Activated CD4-positive, alpha-beta T cell treated with anti-CD3 and anti-CD28 coated beads, Interleukin-2, amount 10 ng/mL, durations not matched to agents 24 days and 14 days (primary cell): ENCODE measurements around the gene ECT2. TPM values are rescaled to one million over a fixed set of nuclear protein-coding genes. Genes with fewer than 3 reads are reported as not detected.
"Not testable (repeated sequence)": the region's sequence is repeated elsewhere in the genome, so short reads cannot be mapped to it uniquely, and the experiment has no call there.

Source experiments
- DNase-seq: peaks from one replicate; pipeline ENCODE4 v3.0.0; 2022
- H3K27ac Mint-ChIP-seq: one replicate; pipeline ENCODE4 v1.8.0; 2022; ENCODE audit warnings: mild to moderate bottlenecking, mixed read lengths
- H3K27me3 Mint-ChIP-seq: one replicate; pipeline ENCODE4 v1.8.0; 2022; ENCODE audit warnings: mixed read lengths
- H3K36me3 Mint-ChIP-seq: one replicate; pipeline ENCODE4 v1.8.0; 2022; ENCODE audit warnings: low read depth, mild to moderate bottlenecking, mixed read lengths
- H3K4me1 Mint-ChIP-seq: one replicate; pipeline ENCODE4 v1.8.0; 2021; ENCODE audit warnings: mixed read lengths
- H3K4me3 Mint-ChIP-seq: one replicate; pipeline ENCODE4 v1.8.0; 2022; ENCODE audit warnings: mild to moderate bottlenecking, moderate library complexity, mixed read lengths
- H3K9me3 Mint-ChIP-seq: one replicate; pipeline ENCODE4 v1.8.0; 2021; ENCODE audit warnings: mixed read lengths
- intact Hi-C: fragments of 100-400 bp; cut with micrococcal nuclease; formaldehyde crosslinking; loops from one replicate; pipeline ENCODE4 v1.15.1; 2023
- total RNA-seq: library from RNA; stranded (reverse); gene quantifications from 2 replicates; pipeline ENCODE4 v1.2.3, GENCODE V29; 2022

Gene ECT2
- total RNA-seq, 1 donor from 2014 or later, result 40.4 TPM

GRCh38 chr3:172804323-172804722, 53.8 kb downstream of the ECT2 start:
- DNase-seq, result no peak
- H3K4me1 Mint-ChIP-seq, result peaks cover 8% of the 10 kb centered on the region
- peaks cover 32% of the 10 kb centered on the region for H3K36me3 Mint-ChIP-seq
- H3K27ac Mint-ChIP-seq, result no peak overlapping the region
- H3K4me3 Mint-ChIP-seq, result no peak overlapping the region
- intact Hi-C loops, result no loop called here
- no peaks in the 10 kb centered on the region for H3K27me3 Mint-ChIP-seq
- H3K9me3 Mint-ChIP-seq, result no peaks in the 10 kb centered on the region

GRCh38 chr3:172808969-172809546, 58.5 kb downstream of the ECT2 start:
- DNase-seq, result no peak
- H3K9me3 Mint-ChIP-seq, result no peaks in the 10 kb centered on the region

GRCh38 chr3:172811099-172811498, 60.6 kb downstream of the ECT2 start:
- H3K36me3 Mint-ChIP-seq, result peaks cover 25% of the 10 kb centered on the region
- H3K9me3 Mint-ChIP-seq, result no peaks in the 10 kb centered on the region
- intact Hi-C loops, result no loop called here
- no peak for DNase-seq
- no peak overlapping the region for H3K27ac Mint-ChIP-seq
- H3K27me3 Mint-ChIP-seq, result no peaks in the 10 kb centered on the region
- no peak overlapping the region for H3K4me3 Mint-ChIP-seq
- H3K4me1 Mint-ChIP-seq, result no peaks in the 10 kb centered on the region

More at GRCh38 chr3:172808969-172809546, 58.5 kb downstream of the ECT2 start:
- H3K4me1 Mint-ChIP-seq, result no peaks in the 10 kb centered on the region
- peaks cover 22% of the 10 kb centered on the region for H3K36me3 Mint-ChIP-seq
- no peak overlapping the region for H3K27ac Mint-ChIP-seq
- no peaks in the 10 kb centered on the region for H3K27me3 Mint-ChIP-seq
- intact Hi-C loops, result no loop called here
- no peak overlapping the region for H3K4me3 Mint-ChIP-seq

GRCh38 chr3:172813462-172813861, 62.9 kb downstream of the ECT2 start:
- Mint-ChIP-seq H3K36me3 (peaks cover 20% of the 10 kb centered on the region), H3K4me3 (no peak overlapping the region), H3K9me3 (no peaks in the 10 kb centered on the region), H3K27me3 (no peaks in the 10 kb centered on the region), H3K27ac (no peak overlapping the region), H3K4me1 (no peaks in the 10 kb centered on the region)
- intact Hi-C loops, result no loop called here
- no peak for DNase-seq

GRCh38 chr3:172814738-172815137, 64.2 kb downstream of the ECT2 start:
- no peaks in the 10 kb centered on the region for H3K27me3 Mint-ChIP-seq
- DNase-seq, result no peak

GRCh38 chr3:172815857-172816256, 65.3 kb downstream of the ECT2 start:
- no peaks in the 10 kb centered on the region for H3K9me3 Mint-ChIP-seq

More at GRCh38 chr3:172814738-172815137, 64.2 kb downstream of the ECT2 start:
- Mint-ChIP-seq H3K4me3 (no peak overlapping the region), H3K9me3 (no peaks in the 10 kb centered on the region), H3K27ac (no peak overlapping the region), H3K4me1 (no peaks in the 10 kb centered on the region), H3K36me3 (peaks cover 16% of the 10 kb centered on the region)
- intact Hi-C loops, result no loop called here

GRCh38 chr3:172816281-172816680, 65.8 kb downstream of the ECT2 start:
- H3K9me3 Mint-ChIP-seq, result no peaks in the 10 kb centered on the region
- no peak for DNase-seq
- H3K4me3 Mint-ChIP-seq, result no peak overlapping the region
- peaks cover 18% of the 10 kb centered on the region for H3K36me3 Mint-ChIP-seq
- H3K4me1 Mint-ChIP-seq, result no peaks in the 10 kb centered on the region
- intact Hi-C loops, result no loop called here
- H3K27me3 Mint-ChIP-seq, result no peaks in the 10 kb centered on the region
- H3K27ac Mint-ChIP-seq, result no peak overlapping the region

More at GRCh38 chr3:172815857-172816256, 65.3 kb downstream of the ECT2 start:
- no peak for DNase-seq
- intact Hi-C loops, result no loop called here
- Mint-ChIP-seq H3K27me3 (no peaks in the 10 kb centered on the region), H3K4me3 (no peak overlapping the region), H3K4me1 (no peaks in the 10 kb centered on the region), H3K27ac (no peak overlapping the region), H3K36me3 (peaks cover 18% of the 10 kb centered on the region)

GRCh38 chr3:172816968-172817367, 66.4 kb downstream of the ECT2 start:
- DNase-seq, result no peak
- intact Hi-C loops, result no loop called here
- Mint-ChIP-seq H3K9me3 (no peaks in the 10 kb centered on the region), H3K27ac (no peak overlapping the region), H3K4me1 (no peaks in the 10 kb centered on the region), H3K4me3 (no peak overlapping the region), H3K36me3 (peaks cover 23% of the 10 kb centered on the region), H3K27me3 (no peaks in the 10 kb centered on the region)

GRCh38 chr3:172820492-172820891, 70.0 kb downstream of the ECT2 start:
- no peak for DNase-seq
- H3K27ac Mint-ChIP-seq, result no peak overlapping the region
- H3K4me3 Mint-ChIP-seq, result no peak overlapping the region
- intact Hi-C loops, result no loop called here
- H3K9me3 Mint-ChIP-seq, result no peaks in the 10 kb centered on the region
- no peaks in the 10 kb centered on the region for H3K4me1 Mint-ChIP-seq
- H3K27me3 Mint-ChIP-seq, result no peaks in the 10 kb centered on the region
- peaks cover 30% of the 10 kb centered on the region for H3K36me3 Mint-ChIP-seq

GRCh38 chr3:172824229-172824628, 73.7 kb downstream of the ECT2 start:
- Mint-ChIP-seq H3K27ac (no peak overlapping the region), H3K9me3 (peaks cover 4% of the 10 kb centered on the region), H3K4me3 (no peak overlapping the region), H3K4me1 (no peaks in the 10 kb centered on the region), H3K27me3 (no peaks in the 10 kb centered on the region), H3K36me3 (peaks cover 32% of the 10 kb centered on the region)
- intact Hi-C loops, result no loop called here
- no peak for DNase-seq

GRCh38 chr3:172827231-172827630, 76.7 kb downstream of the ECT2 start:
- H3K4me3 Mint-ChIP-seq, H3K9me3 Mint-ChIP-seq, H3K27ac Mint-ChIP-seq, H3K27me3 Mint-ChIP-seq, intact Hi-C loops, DNase-seq, H3K4me1 Mint-ChIP-seq: not testable (repeated sequence)
- H3K36me3 Mint-ChIP-seq, result peaks cover 21% of the 10 kb centered on the region

- Mint-ChIP-seq H3K27ac (no peak overlapping the region), H3K9me3 (no peaks in the 10 kb centered on the region), H3K4me1 (no peaks in the 10 kb centered on the region), H3K27me3 (peaks cover 11% of the 10 kb centered on the region), H3K4me3 (no peak overlapping the region), H3K36me3 (no peaks in the 10 kb centered on the region)
- no peak for DNase-seq
- intact Hi-C loops, result no loop called here
These were observed 82.5 kb downstream of the ECT2 start for GRCh38 chr3:172832983-172833382.

GRCh38 chr3:172836390-172836997, 86.0 kb downstream of the ECT2 start:
- peaks cover 18% of the 10 kb centered on the region for H3K27me3 Mint-ChIP-seq
- no peaks in the 10 kb centered on the region for H3K4me1 Mint-ChIP-seq
- intact Hi-C loops, result no loop called here
- no peaks in the 10 kb centered on the region for H3K9me3 Mint-ChIP-seq
- H3K36me3 Mint-ChIP-seq, result no peaks in the 10 kb centered on the region
- no peak overlapping the region for H3K27ac Mint-ChIP-seq
- no peak overlapping the region for H3K4me3 Mint-ChIP-seq
- DNase-seq, result peak; percentile 64

GRCh38 chr3:172839679-172840078, 89.2 kb downstream of the ECT2 start:
- no peaks in the 10 kb centered on the region for H3K9me3 Mint-ChIP-seq
- H3K27me3 Mint-ChIP-seq, result peaks cover 22% of the 10 kb centered on the region
- H3K4me3 Mint-ChIP-seq, result no peak overlapping the region
- H3K27ac Mint-ChIP-seq, result no peak overlapping the region
- no peaks in the 10 kb centered on the region for H3K4me1 Mint-ChIP-seq
- no peak for DNase-seq
- no peaks in the 10 kb centered on the region for H3K36me3 Mint-ChIP-seq
- intact Hi-C loops, result no loop called here

GRCh38 chr3:172840463-172840862, 89.9 kb downstream of the ECT2 start:
- H3K27me3 Mint-ChIP-seq, result peaks cover 22% of the 10 kb centered on the region
- H3K4me3 Mint-ChIP-seq, result no peak overlapping the region
- no peaks in the 10 kb centered on the region for H3K9me3 Mint-ChIP-seq
- DNase-seq, result no peak
- intact Hi-C loops, result no loop called here
- no peaks in the 10 kb centered on the region for H3K36me3 Mint-ChIP-seq
- H3K4me1 Mint-ChIP-seq, result no peaks in the 10 kb centered on the region
- H3K27ac Mint-ChIP-seq, result no peak overlapping the region
